ENCODE data around the gene TAF9. TPM values are rescaled to one million over a fixed set of nuclear protein-coding genes. Genes with fewer than 3 reads are reported as not detected.

Gene TAF9
- total and polyA plus RNA-seq, 2 of the 13 experiments (the other 11 are each of a cell fraction or from before 2014, with no cell fraction given), result 113 to 218 TPM

- peaks cover 6 to 16% of the 10 kb centered on the region in 2 experiments; a peak in 4 of 5 replicates for H3K36me3 ChIP-seq (replicated peaks in 1 of 2; ENCODE audit: control insufficient read depth in 1 of 2, insufficient read depth in 2 of 2, low read length in 2 of 2)
- H3K27me3 ChIP-seq (ENCODE audit: control insufficient read depth in 1 of 2, insufficient read depth in 2 of 2, low read length in 2 of 2), result no peaks in the 10 kb centered on the region
- no peaks in the 10 kb centered on the region for H3K9me3 ChIP-seq (ENCODE audit: low read length)
- CTCF ChIA-PET (ENCODE audit: low intra/inter-chr PET ratio, low total read pairs), result no interaction called here
- H3K4me1 ChIP-seq (ENCODE audit: insufficient read depth, low read length), result peaks cover 31% of the 10 kb centered on the region
- H2AFZ ChIP-seq (ENCODE audit: low read length), result no peak overlapping the region
- no peak for DNase-seq (ENCODE audit: low spot score)
- H3K9ac ChIP-seq (ENCODE audit: insufficient read depth, low read depth, low read length), result no peak overlapping the region
- H3K4me3 ChIP-seq (replicated peaks in 1 of 3; ENCODE audit: insufficient read depth in 1 of 3, low read depth in 2 of 3, low read length in 3 of 3), result no peak overlapping the region; a peak in 1 of 6 replicates
- no peak for ATAC-seq
- no TSS peak for BruUV-seq (replicated peaks)
- in situ Hi-C loops (cut with HindIII; ENCODE audit: extremely low pct_ligation_motif_present, low pct_unique_long_range_greater_than_20kb), result no loop called here
- POLR2A ChIA-PET, result no interaction called here
- peak overlapping the region; percentile 23 for H3K4me2 ChIP-seq (ENCODE audit: low read depth, low read length)
- H4K20me1 ChIP-seq (ENCODE audit: insufficient read depth, low read length), result no peaks in the 10 kb centered on the region
- intact Hi-C loops (cut with micrococcal nuclease; ENCODE audit: unreplicated experiment), result no loop called here
- H3K27ac ChIP-seq (ENCODE audit: extremely low read length, insufficient read depth, low read length), result no peak overlapping the region
- peaks cover 9% of the 10 kb centered on the region for H3K79me2 ChIP-seq (ENCODE audit: insufficient read depth, low read length)
- FAIRE-seq, result no peak
- TF ChIP-seq ZNF737 (CRISPR knock-in tag; IDR thresholded peaks at IDR 0.05; ENCODE audit: borderline replicate concordance), result no peak
These were observed 47.4 kb upstream of the TAF9 start for GRCh38 chr5:69416699-69417098.

- Histone ChIP-seq H3K4me3 (replicated peaks in 1 of 3; ENCODE audit: insufficient read depth in 1 of 3, low read depth in 2 of 3, low read length in 3 of 3) (peak overlapping the region; percentile 79 to 97 (median 92); a peak in 5 of 6 replicates), H2AFZ (ENCODE audit: low read length) (no peak overlapping the region), H3K79me2 (ENCODE audit: insufficient read depth, low read length) (peaks cover 9% of the 10 kb centered on the region), H3K9me3 (ENCODE audit: low read length) (no peaks in the 10 kb centered on the region), H3K27ac (ENCODE audit: extremely low read length, insufficient read depth, low read length) (peak overlapping the region; percentile 67), H4K20me1 (ENCODE audit: insufficient read depth, low read length) (no peaks in the 10 kb centered on the region), H3K4me1 (ENCODE audit: insufficient read depth, low read length) (peaks cover 31% of the 10 kb centered on the region), H3K36me3 (replicated peaks in 1 of 2; ENCODE audit: control insufficient read depth in 1 of 2, insufficient read depth in 2 of 2, low read length in 2 of 2) (peaks cover 6 to 21% of the 10 kb centered on the region in 2 experiments; a peak in 4 of 5 replicates), H3K27me3 (ENCODE audit: control insufficient read depth in 1 of 2, insufficient read depth in 2 of 2, low read length in 2 of 2) (no peaks in the 10 kb centered on the region), H3K9ac (ENCODE audit: insufficient read depth, low read depth, low read length) (peak overlapping the region; percentile 80), H3K4me2 (ENCODE audit: low read depth, low read length) (peak overlapping the region; percentile 81)
- ChIA-PET CTCF (ENCODE audit: low intra/inter-chr PET ratio, low total read pairs) (no interaction called here), POLR2A (no interaction called here)
- FAIRE-seq (no peak), ATAC-seq (no peak), DNase-seq (ENCODE audit: low spot score) (no peak)
- TF ChIP-seq STAT6 (CRISPR knock-in tag; IDR thresholded peaks at IDR 0.05; ENCODE audit: borderline replicate concordance) (no peak), NCOA1 (CRISPR knock-in tag; IDR thresholded peaks at IDR 0.05) (no peak), NFYB (CRISPR knock-in tag; IDR thresholded peaks at IDR 0.05) (no peak), ZNF256 (CRISPR knock-in tag; conservative IDR thresholded peaks at IDR 0.05) (no peak), ZNF576 (CRISPR knock-in tag; IDR thresholded peaks at IDR 0.05) (no peak), HMG20B (CRISPR knock-in tag; conservative IDR thresholded peaks at IDR 0.05) (no peak), ZBTB38 (CRISPR knock-in tag; IDR thresholded peaks at IDR 0.05) (0 out of 2 replicates have a peak, but pooled peaks have one; percentile 23), TGIF2 (CRISPR knock-in tag; IDR thresholded peaks at IDR 0.05) (no peak), ZNF205 (CRISPR knock-in tag; IDR thresholded peaks at IDR 0.05) (no peak)
- intact Hi-C loops (cut with micrococcal nuclease; ENCODE audit: unreplicated experiment), result no loop called here
- WGBS (ENCODE audit: low lambda C conversion rate), result 64% methylated on average over 6 of the region's 6 CpGs
- in situ Hi-C loops (cut with HindIII; ENCODE audit: extremely low pct_ligation_motif_present, low pct_unique_long_range_greater_than_20kb), result no loop called here
- BruUV-seq (replicated peaks), result no TSS peak
These were observed 46.9 kb upstream of the TAF9 start for GRCh38 chr5:69416180-69416579.
